BJ (cell line): Measurements from ENCODE around the gene PTK7. TPM values are rescaled to one million over a fixed set of nuclear protein-coding genes. Genes with fewer than 3 reads are reported as not detected.
A peak's percentile ranks its signal among the peaks of the same experiment; 100 is the strongest.

Experiments
- CTCF ChIA-PET: fragments of 350-600 bp; formaldehyde crosslinking; extraction: SDS; loops from one replicate; lab custom pipeline; 2021; ENCODE audit warnings: antibody characterized with exemption, inconsistent platforms; lab: Yijun Ruan, JAX
- POLR2A ChIA-PET: fragments of 300-600 bp; sonication (Branson Sonifier 250); formaldehyde crosslinking; extraction: SDS; loops from one replicate; lab custom pipeline; 2021; ENCODE audit warnings: antibody characterized with exemption; lab: Charles Lee
- DNase-seq: peaks from one replicate; pipeline ENCODE4 v3.0.0-alpha.2; 2011; ENCODE audit warnings: low read depth
- H3K27me3 ChIP-seq: 2 replicates; pipeline ENCODE4 v1.6.0; 2011; ENCODE audit warnings: low read length; ENCODE audit not compliant: control insufficient read depth, insufficient read depth
- H3K36me3 ChIP-seq: 2 replicates; pipeline ENCODE4 v1.5.1; 2011; ENCODE audit warnings: low read length; ENCODE audit not compliant: control insufficient read depth, insufficient read depth
- H3K4me3 ChIP-seq: 2 replicates; pipeline ENCODE4 v1.5.1; 2011; ENCODE audit warnings: low read depth, mild to moderate bottlenecking, control low read depth, low read length
- CTCF ChIP-seq: IDR thresholded peaks from 2 replicates; pipeline ENCODE4 v1.5.1; 2011; ENCODE audit warnings: low read depth, mild to moderate bottlenecking, control low read depth, inconsistent platforms, low read length, moderate library complexity; ENCODE audit not compliant: insufficient read depth
- polyA plus RNA-seq: library from polyadenylated mRNA; depleted of rRNA; stranded (reverse); fragments of >200 nt; gene quantifications from 2 replicates; pipeline ENCODE4 v1.2.3, GENCODE V29; 2011

The PTK7 gene
- polyA plus RNA-seq, 1 experiment: 362 TPM

GRCh38 chr6:43181621-43181941 is 105.5 kb downstream of the PTK7 start:
- H3K36me3 ChIP-seq: peaks cover 25% of the 10 kb centered on the region
- POLR2A ChIA-PET: no interaction called here

GRCh38 chr6:43181942-43182860 is 106.1 kb downstream of the PTK7 start, which contains the start of gene CUL9:
Gene CUL9, plus strand, starts transcription at chr6:43182196. Its CDS starts 2,115 bp downstream, at chr6:43184311.
- ChIA-PET POLR2A (interaction anchor here (0.8 kb wide), 1 partner anchor 393 kb away, joined by 22 read pairs; the partner anchor contains the start of genes POLH and XPO5), CTCF (interaction anchor here (1.1 to 2.6 kb wide), 2 partner anchors 9 to 47 kb away, joined by 3 to 9 read pairs; partner anchors contain the start of gene DNPH1)
- no peak for TF ChIP-seq CTCF
- H3K36me3 ChIP-seq: peaks cover 26% of the 10 kb centered on the region
- H3K4me3 ChIP-seq: peak within 1 kb of the TSS; percentile 77
- no peak for DNase-seq
- H3K27me3 ChIP-seq: no peaks in the 10 kb centered on the region

More at GRCh38 chr6:43181621-43181941, 105.5 kb downstream of the PTK7 start:
- Histone ChIP-seq H3K27me3 (no peaks in the 10 kb centered on the region), H3K4me3 (peak overlapping the region; percentile 77)
- DNase-seq: no peak
- CTCF ChIA-PET: interaction anchor here (1.1 to 2.6 kb wide), 2 partner anchors 8 to 48 kb away, joined by 3 to 9 read pairs; partner anchors contain the start of gene DNPH1
- no peak for TF ChIP-seq CTCF

- DNase-seq: no peak
- no peak overlapping the region for H3K4me3 ChIP-seq
Observed at GRCh38 chr6:43183441-43183840, 107.3 kb downstream of the PTK7 start.

GRCh38 chr6:43184268-43184985 is 108.3 kb downstream of the PTK7 start:
- DNase-seq: no peak
- ChIA-PET CTCF (interaction anchor here (1.1 kb wide), 1 partner anchor 44 kb away, joined by 3 read pairs; the partner anchor contains the start of gene DNPH1), POLR2A (no interaction called here)
- H3K4me3 ChIP-seq: no peak overlapping the region
- no peaks in the 10 kb centered on the region for H3K27me3 ChIP-seq
- H3K36me3 ChIP-seq: peaks cover 21% of the 10 kb centered on the region
- no peak for TF ChIP-seq CTCF

More at GRCh38 chr6:43183441-43183840, 107.3 kb downstream of the PTK7 start:
- peaks cover 29% of the 10 kb centered on the region for H3K36me3 ChIP-seq
- CTCF ChIA-PET: no interaction called here
- POLR2A ChIA-PET: no interaction called here
- TF ChIP-seq CTCF: no peak
- no peaks in the 10 kb centered on the region for H3K27me3 ChIP-seq
